Neuron (in vitro differentiated cells): Measurements from ENCODE around the gene AK5.

Experiments
- H2AFZ ChIP-seq: one replicate; pipeline ENCODE4 v1.6.1; 2013; ENCODE audit warnings: low read depth, mild to moderate bottlenecking, inconsistent platforms, low read length, moderate library complexity
- H3K27me3 ChIP-seq: one replicate; pipeline ENCODE4 v1.6.1; 2013; ENCODE audit warnings: low read length; ENCODE audit not compliant: insufficient read depth
- H3K36me3 ChIP-seq: one replicate; pipeline ENCODE4 v1.6.1; 2013; ENCODE audit warnings: low read length; ENCODE audit not compliant: insufficient read depth
- H3K4me1 ChIP-seq: one replicate; pipeline ENCODE4 v1.6.1; 2013; ENCODE audit warnings: low read length; ENCODE audit not compliant: insufficient read depth
- H3K4me3 ChIP-seq: 2 replicates; pipeline ENCODE4 v1.5.1; 2013; ENCODE audit warnings: mild to moderate bottlenecking, low read length, moderate library complexity
- H3K9me3 ChIP-seq: one replicate; pipeline ENCODE4 v1.6.1; 2013; ENCODE audit warnings: low read length

AK5 gene

GRCh38 chr1:77281491-77282186, at the start of gene AK5:
Gene AK5 (plus strand): TSS chr1:77282019. CDS start chr1:77282314, 295 bp downstream.
- peaks cover 16% of the 10 kb centered on the region for H3K4me1 ChIP-seq

GRCh38 chr1:77232829-77233228, 49.0 kb upstream of the AK5 start:
- Histone ChIP-seq H3K4me3 (no peak overlapping the region), H3K9me3 (peaks cover 5% of the 10 kb centered on the region), H3K27me3 (no peaks in the 10 kb centered on the region), H3K4me1 (no peaks in the 10 kb centered on the region), H2AFZ (no peak overlapping the region), H3K36me3 (no peaks in the 10 kb centered on the region)

More at GRCh38 chr1:77281491-77282186, at the start of gene AK5:
- Histone ChIP-seq H3K9me3 (no peaks in the 10 kb centered on the region), H3K36me3 (no peaks in the 10 kb centered on the region), H3K4me3 (peak within 1 kb of the TSS; percentile 58), H3K27me3 (peaks cover 5% of the 10 kb centered on the region), H2AFZ (peak within 1 kb of the TSS; percentile 96)

- Histone ChIP-seq H3K9me3 (peaks cover 5% of the 10 kb centered on the region), H3K36me3 (no peaks in the 10 kb centered on the region), H2AFZ (no peak overlapping the region), H3K4me1 (no peaks in the 10 kb centered on the region), H3K27me3 (no peaks in the 10 kb centered on the region), H3K4me3 (no peak overlapping the region)
These were observed 47.7 kb upstream of the AK5 start for GRCh38 chr1:77234096-77234495.

- no peak overlapping the region for H3K4me3 ChIP-seq
- no peaks in the 10 kb centered on the region for H3K27me3 ChIP-seq
- H3K4me1 ChIP-seq = no peaks in the 10 kb centered on the region
- no peaks in the 10 kb centered on the region for H3K36me3 ChIP-seq
- H2AFZ ChIP-seq = no peak overlapping the region
- peaks cover 5% of the 10 kb centered on the region for H3K9me3 ChIP-seq
These were observed 46.9 kb upstream of the AK5 start for GRCh38 chr1:77234943-77235342.

GRCh38 chr1:77238462-77238861, 43.4 kb upstream of the AK5 start:
- Histone ChIP-seq H3K36me3 (no peaks in the 10 kb centered on the region), H2AFZ (no peak overlapping the region), H3K4me1 (no peaks in the 10 kb centered on the region), H3K4me3 (no peak overlapping the region), H3K27me3 (no peaks in the 10 kb centered on the region), H3K9me3 (no peaks in the 10 kb centered on the region)

GRCh38 chr1:77239311-77239710, 42.5 kb upstream of the AK5 start:
- Histone ChIP-seq H3K36me3 (no peaks in the 10 kb centered on the region), H3K4me1 (no peaks in the 10 kb centered on the region), H3K9me3 (no peaks in the 10 kb centered on the region), H2AFZ (no peak overlapping the region), H3K27me3 (no peaks in the 10 kb centered on the region), H3K4me3 (no peak overlapping the region)

- Histone ChIP-seq H3K4me3 (no peak overlapping the region), H3K36me3 (no peaks in the 10 kb centered on the region), H3K27me3 (no peaks in the 10 kb centered on the region), H3K9me3 (peaks cover 6% of the 10 kb centered on the region), H2AFZ (no peak overlapping the region), H3K4me1 (no peaks in the 10 kb centered on the region)
These were observed 36.0 kb upstream of the AK5 start for GRCh38 chr1:77245830-77246229.

- peaks cover 11% of the 10 kb centered on the region for H3K9me3 ChIP-seq
- H3K4me3 ChIP-seq = no peak overlapping the region
- no peak overlapping the region for H2AFZ ChIP-seq
- H3K4me1 ChIP-seq = no peaks in the 10 kb centered on the region
- no peaks in the 10 kb centered on the region for H3K36me3 ChIP-seq
- H3K27me3 ChIP-seq = no peaks in the 10 kb centered on the region
These were observed 31.7 kb upstream of the AK5 start for GRCh38 chr1:77250126-77250525.

GRCh38 chr1:77253211-77253610, 28.6 kb upstream of the AK5 start:
- H3K27me3 ChIP-seq = no peaks in the 10 kb centered on the region
- H2AFZ ChIP-seq = no peak overlapping the region
- no peaks in the 10 kb centered on the region for H3K4me1 ChIP-seq
- H3K4me3 ChIP-seq = no peak overlapping the region
- peaks cover 5% of the 10 kb centered on the region for H3K9me3 ChIP-seq
- no peaks in the 10 kb centered on the region for H3K36me3 ChIP-seq

GRCh38 chr1:77263708-77264107, 18.1 kb upstream of the AK5 start:
- no peaks in the 10 kb centered on the region for H3K36me3 ChIP-seq
- H2AFZ ChIP-seq = no peak overlapping the region
- H3K4me1 ChIP-seq = peaks cover 7% of the 10 kb centered on the region
- no peak overlapping the region for H3K4me3 ChIP-seq
- H3K27me3 ChIP-seq = no peaks in the 10 kb centered on the region
- H3K9me3 ChIP-seq = no peaks in the 10 kb centered on the region

GRCh38 chr1:77265180-77265579, 16.6 kb upstream of the AK5 start:
- Histone ChIP-seq H3K27me3 (no peaks in the 10 kb centered on the region), H3K4me3 (no peak overlapping the region), H2AFZ (no peak overlapping the region), H3K4me1 (peaks cover 7% of the 10 kb centered on the region), H3K36me3 (no peaks in the 10 kb centered on the region), H3K9me3 (no peaks in the 10 kb centered on the region)

- Histone ChIP-seq H2AFZ (no peak overlapping the region), H3K9me3 (no peaks in the 10 kb centered on the region), H3K36me3 (no peaks in the 10 kb centered on the region), H3K27me3 (no peaks in the 10 kb centered on the region), H3K4me1 (peaks cover 7% of the 10 kb centered on the region), H3K4me3 (no peak overlapping the region)
These were observed 14.8 kb upstream of the AK5 start for GRCh38 chr1:77267035-77267434.

GRCh38 chr1:77271852-77272580, 9.8 kb upstream of the AK5 start:
- Histone ChIP-seq H3K36me3 (no peaks in the 10 kb centered on the region), H3K4me3 (no peak overlapping the region), H2AFZ (no peak overlapping the region), H3K9me3 (no peaks in the 10 kb centered on the region), H3K27me3 (no peaks in the 10 kb centered on the region), H3K4me1 (no peaks in the 10 kb centered on the region)
